ENCODE measurements around the gene RYR3.

Gene RYR3

DNA sequence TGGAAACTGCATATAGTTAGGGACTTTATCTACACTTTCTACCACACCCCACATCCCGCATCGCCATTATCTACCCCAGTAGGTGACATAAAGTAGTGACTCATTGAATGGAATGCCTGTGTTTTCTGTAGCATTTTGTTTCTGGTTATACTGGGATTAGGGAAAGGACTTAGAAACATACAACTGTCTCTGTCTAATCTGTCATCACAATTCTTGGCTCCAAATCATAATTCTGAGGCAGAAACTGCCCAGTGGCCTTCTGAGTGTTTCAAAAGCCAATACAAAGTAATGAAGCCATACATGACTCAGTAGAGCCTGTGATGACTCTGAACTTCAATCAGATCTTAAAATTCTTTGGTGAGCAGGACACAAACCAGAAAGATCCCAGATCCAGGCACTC is 541.8 kb downstream of the RYR3 start:
- TF ChIP-seq, protein P1, sequence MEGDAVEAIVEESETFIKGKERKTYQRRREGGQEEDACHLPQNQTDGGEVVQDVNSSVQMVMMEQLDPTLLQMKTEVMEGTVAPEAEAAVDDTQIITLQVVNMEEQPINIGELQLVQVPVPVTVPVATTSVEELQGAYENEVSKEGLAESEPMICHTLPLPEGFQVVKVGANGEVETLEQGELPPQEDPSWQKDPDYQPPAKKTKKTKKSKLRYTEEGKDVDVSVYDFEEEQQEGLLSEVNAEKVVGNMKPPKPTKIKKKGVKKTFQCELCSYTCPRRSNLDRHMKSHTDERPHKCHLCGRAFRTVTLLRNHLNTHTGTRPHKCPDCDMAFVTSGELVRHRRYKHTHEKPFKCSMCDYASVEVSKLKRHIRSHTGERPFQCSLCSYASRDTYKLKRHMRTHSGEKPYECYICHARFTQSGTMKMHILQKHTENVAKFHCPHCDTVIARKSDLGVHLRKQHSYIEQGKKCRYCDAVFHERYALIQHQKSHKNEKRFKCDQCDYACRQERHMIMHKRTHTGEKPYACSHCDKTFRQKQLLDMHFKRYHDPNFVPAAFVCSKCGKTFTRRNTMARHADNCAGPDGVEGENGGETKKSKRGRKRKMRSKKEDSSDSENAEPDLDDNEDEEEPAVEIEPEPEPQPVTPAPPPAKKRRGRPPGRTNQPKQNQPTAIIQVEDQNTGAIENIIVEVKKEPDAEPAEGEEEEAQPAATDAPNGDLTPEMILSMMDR (IDR thresholded peaks at IDR 0.05; ENCODE audit: insufficient read depth, low read length, poor library complexity, severe bottlenecking), result no peak
- no peak for DNase-seq (ENCODE audit: extremely low read depth, insufficient read length)
- Histone ChIP-seq H3K27me3 (replicated peaks; ENCODE audit: control insufficient read depth, insufficient read depth, low read length) (no peaks in the 10 kb centered on the region), H3K36me3 (ENCODE audit: control insufficient read depth, insufficient read depth, low read length) (no peaks in the 10 kb centered on the region), H3K4me3 (replicated peaks; ENCODE audit: low read depth, low read length) (no peak overlapping the region)

DNA sequence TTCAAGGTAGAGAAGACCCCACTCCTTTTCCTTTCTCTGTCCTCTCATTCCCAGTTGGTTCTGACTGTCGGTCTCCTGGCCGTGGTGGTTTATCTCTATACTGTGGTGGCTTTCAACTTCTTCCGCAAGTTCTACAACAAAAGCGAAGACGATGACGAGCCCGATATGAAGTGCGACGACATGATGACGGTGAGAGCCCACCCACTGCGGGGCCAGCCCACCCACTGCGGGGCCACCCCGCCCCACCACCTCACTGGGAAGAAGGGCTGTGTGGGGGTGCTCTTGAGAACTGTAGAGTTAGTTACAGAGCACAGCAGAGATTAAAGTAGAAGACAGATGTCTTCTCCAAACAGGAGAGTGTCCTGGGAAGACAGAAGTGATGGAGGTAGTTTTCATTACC is 547.0 kb downstream of the RYR3 start:
- no peak overlapping the region for H3K4me3 ChIP-seq (replicated peaks; ENCODE audit: low read depth, low read length)
- TF ChIP-seq, protein P1 (IDR thresholded peaks at IDR 0.05; ENCODE audit: insufficient read depth, low read length, poor library complexity, severe bottlenecking), result no peak
- no peak for DNase-seq (ENCODE audit: extremely low read depth, insufficient read length)
- H3K36me3 ChIP-seq (ENCODE audit: control insufficient read depth, insufficient read depth, low read length), result no peaks in the 10 kb centered on the region
- no peaks in the 10 kb centered on the region for H3K27me3 ChIP-seq (replicated peaks; ENCODE audit: control insufficient read depth, insufficient read depth, low read length)

DNA sequence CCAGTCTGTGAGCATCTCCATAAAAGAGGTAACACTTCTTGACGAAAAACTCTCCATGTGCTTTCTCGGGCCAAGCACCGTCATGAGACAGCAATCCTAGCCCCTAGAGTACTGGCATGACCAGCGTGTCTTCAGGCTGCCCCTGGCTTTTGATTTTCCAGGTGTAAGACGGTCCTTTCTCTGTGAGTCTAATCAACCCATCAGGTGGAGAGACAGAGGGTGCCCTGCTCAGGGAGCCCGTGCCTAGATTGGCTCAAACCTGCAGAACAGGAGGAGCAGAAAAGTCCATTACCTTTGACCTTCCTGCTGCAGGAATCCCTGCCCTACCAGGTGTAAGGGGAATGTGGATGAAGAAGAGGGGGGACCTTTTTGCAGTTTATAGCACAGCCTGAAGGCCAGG is 548.1 kb downstream of the RYR3 start:
- H3K4me3 ChIP-seq (replicated peaks; ENCODE audit: low read depth, low read length), result no peak overlapping the region
- TF ChIP-seq, protein P1 (IDR thresholded peaks at IDR 0.05; ENCODE audit: insufficient read depth, low read length, poor library complexity, severe bottlenecking), result no peak
- no peaks in the 10 kb centered on the region for H3K27me3 ChIP-seq (replicated peaks; ENCODE audit: control insufficient read depth, insufficient read depth, low read length)
- DNase-seq (ENCODE audit: extremely low read depth, insufficient read length), result no peak
- H3K36me3 ChIP-seq (ENCODE audit: control insufficient read depth, insufficient read depth, low read length), result no peaks in the 10 kb centered on the region

DNA sequence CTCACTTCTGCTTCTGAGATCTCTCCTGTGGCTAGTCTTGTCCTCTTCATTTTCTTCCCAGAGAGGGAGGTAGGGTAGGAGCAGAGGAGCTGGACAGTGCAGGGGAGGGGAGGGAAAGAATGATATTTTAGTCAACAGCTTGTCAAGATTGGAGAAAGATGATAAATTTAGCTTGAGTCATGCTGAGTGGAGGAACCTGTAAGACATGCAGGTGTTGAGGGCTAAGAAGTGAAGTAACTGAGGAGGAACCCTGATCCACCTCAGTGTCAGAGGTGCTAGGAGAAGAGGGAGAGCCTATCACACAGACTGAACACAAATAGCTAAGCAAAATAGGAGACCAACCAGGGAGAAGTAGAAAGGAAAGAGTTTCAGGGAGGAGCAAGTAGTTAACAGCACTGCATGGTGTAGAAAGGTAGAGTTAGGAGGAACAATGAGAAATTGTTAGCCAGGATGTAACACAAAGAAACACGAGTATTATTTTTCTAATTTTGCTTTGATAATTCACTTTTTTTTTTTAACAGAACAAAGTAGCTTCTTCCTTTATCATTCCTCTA is 549.3 kb downstream of the RYR3 start:
- Histone ChIP-seq H3K36me3 (ENCODE audit: control insufficient read depth, insufficient read depth, low read length) (no peaks in the 10 kb centered on the region), H3K27me3 (replicated peaks; ENCODE audit: control insufficient read depth, insufficient read depth, low read length) (no peaks in the 10 kb centered on the region), H3K4me3 (replicated peaks; ENCODE audit: low read depth, low read length) (no peak overlapping the region)
- DNase-seq (ENCODE audit: extremely low read depth, insufficient read length), result no peak
- TF ChIP-seq, protein P1 (IDR thresholded peaks at IDR 0.05; ENCODE audit: insufficient read depth, low read length, poor library complexity, severe bottlenecking), result no peak

DNA sequence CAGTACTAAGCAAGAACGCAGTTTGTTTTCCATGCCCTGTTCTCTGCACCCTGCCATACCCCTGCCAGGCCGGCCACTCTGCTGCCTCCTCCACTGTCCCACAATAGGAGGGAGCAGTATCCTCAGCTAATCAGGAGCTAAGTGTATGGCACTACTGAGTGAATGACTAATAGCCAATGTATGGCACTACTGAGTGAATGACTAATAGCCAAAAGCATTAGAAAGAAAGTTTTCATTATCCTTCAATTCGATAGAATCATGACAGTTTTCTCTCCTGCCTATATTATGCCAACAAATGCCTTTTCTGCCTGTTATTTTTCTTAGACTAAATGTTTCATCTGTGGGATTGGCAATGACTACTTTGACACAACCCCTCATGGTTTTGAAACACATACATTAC is 550.0 kb downstream of the RYR3 start:
- no peaks in the 10 kb centered on the region for H3K27me3 ChIP-seq (replicated peaks; ENCODE audit: control insufficient read depth, insufficient read depth, low read length)
- DNase-seq (ENCODE audit: extremely low read depth, insufficient read length), result no peak
- TF ChIP-seq, protein P1 (IDR thresholded peaks at IDR 0.05; ENCODE audit: insufficient read depth, low read length, poor library complexity, severe bottlenecking), result no peak

More for the DNA sequence above, 550.0 kb downstream of the RYR3 start:
- no peaks in the 10 kb centered on the region for H3K36me3 ChIP-seq (ENCODE audit: control insufficient read depth, insufficient read depth, low read length)
- no peak overlapping the region for H3K4me3 ChIP-seq (replicated peaks; ENCODE audit: low read depth, low read length)
